Keratinocyte (primary cell): ENCODE measurements around the gene STIMATE. TPM values are rescaled to one million over a fixed set of nuclear protein-coding genes. Genes with fewer than 3 reads are reported as not detected.

ENCODE experiments used
- DNase-seq: peaks from one replicate; pipeline ENCODE4 v3.0.0-alpha.2; 2011; ENCODE audit warnings: low read depth, missing footprints, low spot score
- FAIRE-seq: peaks from 2 replicates; lab custom pipeline; 2011; peaks lifted over from hg19 to GRCh38; lab: Jason Lieb, UNC
- H2AFZ ChIP-seq: 2 replicates; pipeline ENCODE4 v1.6.0; 2012; ENCODE audit warnings: low read length, control low read depth, inconsistent platforms; ENCODE audit not compliant: control insufficient read depth
- H3K27ac ChIP-seq: 2 replicates; pipeline ENCODE4 v1.5.1; 2011; ENCODE audit warnings: low read length; ENCODE audit not compliant: control insufficient read depth, insufficient read depth
- H3K27me3 ChIP-seq: 3 replicates; pipeline ENCODE4 v1.6.0; 2011; ENCODE audit warnings: low read length; ENCODE audit not compliant: control insufficient read depth, insufficient read depth; ENCODE audit errors: extremely low read depth
- H3K36me3 ChIP-seq, 2 experiments: 2 replicates in 1 of 2; 3 replicates in 1 of 2; pipeline ENCODE4 v1.5.1; 2011; ENCODE audit warnings: low read length in 2 of 2, mild to moderate bottlenecking in 1 of 2; ENCODE audit not compliant: control insufficient read depth in 2 of 2, insufficient read depth in 2 of 2; ENCODE audit errors: extremely low read depth in 1 of 2
- H3K4me1 ChIP-seq: 3 replicates; pipeline ENCODE4 v1.5.1; 2011; ENCODE audit warnings: low read length; ENCODE audit not compliant: control insufficient read depth, insufficient read depth; ENCODE audit errors: extremely low read depth
- H3K4me2 ChIP-seq: 3 replicates; pipeline ENCODE4 v1.6.0; 2011; ENCODE audit warnings: low read depth, low read length; ENCODE audit not compliant: control insufficient read depth, insufficient read depth; ENCODE audit errors: extremely low read depth
- H3K4me3 ChIP-seq, 3 experiments: fragments of 200-600 bp in 1 of 3; sonication (generic) in 1 of 3; 2 replicates in 2 of 3; 3 replicates in 1 of 3; pipeline ENCODE4 v1.5.1; 2011 to 2016; ENCODE audit warnings: low read length in 3 of 3, mild to moderate bottlenecking in 3 of 3, control low read depth in 2 of 3, inconsistent platforms in 1 of 3, low read depth in 1 of 3, mixed read lengths in 1 of 3, mixed run types in 1 of 3, moderate library complexity in 1 of 3; ENCODE audit not compliant: control insufficient read depth in 2 of 3, insufficient read depth in 2 of 3; ENCODE audit errors: extremely low read depth in 1 of 3
- H3K79me2 ChIP-seq: 2 replicates; pipeline ENCODE4 v1.6.0; 2012; ENCODE audit warnings: low read length; ENCODE audit not compliant: control insufficient read depth, insufficient read depth
- H3K9ac ChIP-seq: 3 replicates; pipeline ENCODE4 v1.6.0; 2011; ENCODE audit warnings: low read length; ENCODE audit not compliant: control insufficient read depth, insufficient read depth; ENCODE audit errors: extremely low read depth
- H3K9me1 ChIP-seq: 3 replicates; pipeline ENCODE4 v1.6.0; 2011; ENCODE audit warnings: low read length; ENCODE audit not compliant: control insufficient read depth, insufficient read depth; ENCODE audit errors: extremely low read depth
- H3K9me3 ChIP-seq: 2 replicates; pipeline ENCODE4 v1.5.1; 2012; ENCODE audit warnings: low read depth, low read length; ENCODE audit not compliant: control insufficient read depth
- H4K20me1 ChIP-seq: 3 replicates; pipeline ENCODE4 v1.6.0; 2011; ENCODE audit warnings: low read length; ENCODE audit not compliant: control insufficient read depth, insufficient read depth; ENCODE audit errors: extremely low read depth
- CTCF ChIP-seq, 3 experiments: IDR thresholded peaks in 1 of 3; conservative IDR thresholded peaks in 1 of 3; optimal IDR thresholded peaks in 1 of 3; 2 replicates in 2 of 3; 3 replicates in 1 of 3; pipeline versions ENCODE3 to v1.5.1; 2011; ENCODE audit warnings: low read length in 3 of 3, mild to moderate bottlenecking in 3 of 3, moderate library complexity in 2 of 3, control low read depth in 1 of 3, inconsistent platforms in 1 of 3; ENCODE audit not compliant: insufficient read depth in 2 of 3; ENCODE audit errors: extremely low read depth in 1 of 3
- EZH2 ChIP-seq: IDR thresholded peaks from one replicate; pipeline ENCODE4 v1.6.1; 2012; ENCODE audit warnings: inconsistent platforms, mild to moderate bottlenecking, low read length, moderate library complexity
- dilution Hi-C: fragments of 300-500 bp; cut with MboI; formaldehyde crosslinking; loops from one replicate; pipeline ENCODE4 v1.7.0; 2020; ENCODE audit warnings: low sequenced_read_pairs; ENCODE audit not compliant: extremely low pct_ligation_motif_present
- polyA plus RNA-seq, 5 experiments: library from polyadenylated mRNA; depleted of rRNA in 3 of 5; stranded (reverse) in 3 of 5; stranded (forward) in 1 of 5; unstranded in 1 of 5; fragments of >200 nt; gene quantifications; 1 replicate in 1 of 5; 2 replicates in 3 of 5; 3 replicates in 1 of 5; pipeline versions ENCODE4 v1.2.1 to v1.2.3, GENCODE V29; 2011 to 2012; ENCODE audit warnings: missing spikeins in 2 of 5, low read depth in 1 of 5, low replicate concordance in 1 of 5
- small RNA-seq, 3 experiments: library from RNA; depleted of rRNA; stranded (forward); fragments of <200 nt; gene quantifications; one replicate each; pipeline ENCODE3, GENCODE V24; 2012; ENCODE audit warnings: low read depth in 3 of 3, low replicate concordance in 1 of 3; ENCODE audit not compliant: insufficient read length in 3 of 3

The STIMATE gene
- polyA plus RNA-seq, 1 donor (not counting 4 experiments of a cell fraction or from before 2014, with no cell fraction given): 8.2 TPM

DNA sequence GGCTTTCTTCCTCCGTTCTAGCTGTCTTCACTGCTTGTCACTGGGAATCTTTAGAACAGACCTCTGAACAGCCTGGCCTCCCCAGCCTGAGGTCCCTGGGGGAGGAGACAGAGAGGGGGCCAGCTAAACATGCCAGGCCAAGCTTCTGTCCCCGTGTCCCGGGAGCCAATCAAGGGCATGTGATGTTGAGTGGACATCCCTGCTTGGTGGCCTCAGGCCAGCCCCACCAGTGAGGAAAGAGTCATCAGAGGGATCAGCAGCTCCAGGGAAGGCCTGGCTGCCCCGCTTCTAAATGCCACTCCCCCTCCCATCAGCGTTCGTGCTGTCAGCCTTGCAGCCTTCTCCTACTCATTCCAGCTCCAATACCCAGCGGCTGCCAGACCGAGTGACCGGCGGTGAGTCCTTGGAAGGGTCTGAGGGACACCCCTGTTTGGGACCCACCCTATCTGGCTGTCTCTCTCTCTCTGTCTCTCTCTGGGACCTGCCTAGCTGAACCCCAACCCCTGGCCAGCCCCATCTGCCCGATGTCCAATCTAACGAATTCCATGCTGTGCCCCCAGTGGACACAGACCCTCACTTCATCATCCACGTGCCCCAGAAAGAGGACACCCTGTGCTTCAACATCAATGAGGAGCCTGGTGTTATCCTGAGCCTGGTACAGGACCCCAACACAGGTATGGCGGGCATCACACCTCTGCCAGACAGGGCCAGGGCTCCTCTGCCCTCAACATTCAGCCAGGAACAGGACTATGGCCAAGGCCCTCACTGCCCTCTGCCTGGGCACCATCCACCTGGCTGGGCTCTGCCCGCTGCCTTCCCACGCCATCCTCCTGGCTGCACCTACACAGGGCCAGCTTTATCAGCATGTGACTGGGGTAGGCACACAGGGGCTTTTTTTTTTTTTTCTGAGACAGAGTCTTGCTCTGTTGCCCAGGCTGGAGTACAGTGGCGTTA lies 109.4 kb downstream of the STIMATE start:
- dilution Hi-C loops: no loop called here
- H3K27ac ChIP-seq: no peak overlapping the region
- no peaks in the 10 kb centered on the region for H3K79me2 ChIP-seq
- H3K9ac ChIP-seq: no peak overlapping the region
- TF ChIP-seq EZH2: no peak
- no peak for TF ChIP-seq CTCF (optimal IDR thresholded peaks at IDR 0.05 in 1 of 3, IDR thresholded peaks at IDR 0.05 in 1 of 3, conservative IDR thresholded peaks at IDR 0.05 in 1 of 3; ENCODE audit: extremely low read depth in 1 of 3, insufficient read depth in 2 of 3, low read length in 3 of 3)
- H3K9me1 ChIP-seq: no peaks in the 10 kb centered on the region
- no peak overlapping the region for H3K4me2 ChIP-seq
- H2AFZ ChIP-seq: no peak overlapping the region
- H3K36me3 ChIP-seq: no peaks in the 10 kb centered on the region
- peaks cover 19% of the 10 kb centered on the region for H3K27me3 ChIP-seq
- no peaks in the 10 kb centered on the region for H4K20me1 ChIP-seq
- FAIRE-seq (no peak), DNase-seq (no peak)
- no peaks in the 10 kb centered on the region for H3K9me3 ChIP-seq
- H3K4me3 ChIP-seq: no peak overlapping the region
- no peaks in the 10 kb centered on the region for H3K4me1 ChIP-seq

DNA sequence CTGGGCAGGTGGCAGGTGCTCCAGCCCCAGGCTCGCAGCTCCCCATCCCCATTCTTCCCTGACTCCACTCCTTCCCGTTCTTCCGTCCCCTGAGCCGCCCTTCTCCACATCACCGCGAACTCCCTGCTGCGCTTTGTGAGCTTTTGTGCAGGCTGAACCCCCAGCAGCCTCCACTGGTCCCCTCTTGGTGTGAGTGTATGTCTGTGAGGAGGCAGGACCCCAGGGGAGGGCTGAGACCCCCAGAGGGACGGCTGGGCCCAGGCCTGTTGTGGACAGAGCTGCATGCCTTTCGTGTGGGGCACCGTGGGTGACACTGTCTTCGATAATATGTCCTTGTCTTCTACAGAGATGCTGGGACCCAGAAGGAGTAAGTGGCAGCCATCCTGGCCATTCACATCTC lies 110.1 kb downstream of the STIMATE start:
- Histone ChIP-seq H3K9me3 (no peaks in the 10 kb centered on the region), H3K79me2 (no peaks in the 10 kb centered on the region)
- dilution Hi-C loops: no loop called here

More for the DNA sequence above, 110.1 kb downstream of the STIMATE start:
- Histone ChIP-seq H3K4me1 (no peaks in the 10 kb centered on the region), H3K27ac (no peak overlapping the region), H2AFZ (no peak overlapping the region), H3K4me3 (no peak overlapping the region), H3K9ac (no peak overlapping the region), H3K4me2 (no peak overlapping the region), H4K20me1 (no peaks in the 10 kb centered on the region), H3K27me3 (peaks cover 17% of the 10 kb centered on the region), H3K9me1 (no peaks in the 10 kb centered on the region), H3K36me3 (no peaks in the 10 kb centered on the region)
- DNase-seq: no peak
- no peak for TF ChIP-seq EZH2
- TF ChIP-seq CTCF (optimal IDR thresholded peaks at IDR 0.05 in 1 of 3, IDR thresholded peaks at IDR 0.05 in 1 of 3, conservative IDR thresholded peaks at IDR 0.05 in 1 of 3; ENCODE audit: extremely low read depth in 1 of 3, insufficient read depth in 2 of 3, low read length in 3 of 3): no peak
- no peak for FAIRE-seq

Small RNA genes within 50 kb of the gene (small RNA-seq; reads per million reads assigned to genes)
- gene MIR8064: 0 reads per million in 3 experiments
- gene MUSTN1: 0 reads per million in 3 experiments

Other genes with a start within 250 kb of the STIMATE start
- gene PBRM1, start 211.6 kb downstream of the STIMATE start, polyA plus RNA-seq: 20.3 to 26.0 TPM (median 25.7 TPM) in 3 replicates
- gene GNL3, start 211.5 kb downstream of the STIMATE start, polyA plus RNA-seq: 65.7 to 128 TPM (median 77.4 TPM) in 3 replicates
- 52.6 to 66.4 TPM (median 54.0 TPM) in 3 replicates for gene GLT8D1, start 191.8 kb downstream of the STIMATE start, polyA plus RNA-seq
- 99.4 to 142 TPM (median 140 TPM) in 3 replicates for gene SPCS1, start 191.4 kb downstream of the STIMATE start, polyA plus RNA-seq
- gene NEK4, start 126.6 kb downstream of the STIMATE start, polyA plus RNA-seq: 11.1 to 15.2 TPM (median 13.6 TPM) in 3 replicates
- gene ITIH1, start 119.9 kb downstream of the STIMATE start, polyA plus RNA-seq: not detected in 3 replicates
- gene ITIH3, start 102.8 kb downstream of the STIMATE start, polyA plus RNA-seq: not detected in 3 replicates
- 1.3 to 4.1 TPM (median 1.4 TPM) in 3 replicates for gene ITIH4, start 66.9 kb downstream of the STIMATE start, polyA plus RNA-seq
- 0.24 TPM in 1 of 3 replicates, not detected in the others for gene MUSTN1, start 62.5 kb downstream of the STIMATE start, polyA plus RNA-seq
- gene SFMBT1, start 148.5 kb upstream of the STIMATE start, polyA plus RNA-seq: 2.1 to 4.7 TPM (median 4.1 TPM) in 3 replicates
- 25.5 to 34.4 TPM (median 29.6 TPM) in 3 replicates for gene RFT1, start 232.9 kb upstream of the STIMATE start, polyA plus RNA-seq